HFFc6 (cell line): ENCODE measurements around the gene ADGRF5. TPM values are rescaled to one million over a fixed set of nuclear protein-coding genes. Genes with fewer than 3 reads are reported as not detected.

Source experiments
- DNase-seq: peaks from one replicate; pipeline ENCODE4 v3.0.0-alpha.2; 2018
- H3K27ac Mint-ChIP-seq: 2 replicates; pipeline ENCODE4 v1.8.0; 2020; ENCODE audit warnings: mild to moderate bottlenecking, mixed read lengths
- H3K27me3 Mint-ChIP-seq: 2 replicates; pipeline ENCODE4 v1.8.0; 2021; ENCODE audit warnings: mild to moderate bottlenecking, moderate library complexity, mixed read lengths; ENCODE audit not compliant: insufficient read depth
- H3K36me3 Mint-ChIP-seq: 2 replicates; pipeline ENCODE4 v1.8.0; 2021; ENCODE audit warnings: low read depth, mixed read lengths
- H3K4me1 Mint-ChIP-seq: 2 replicates; pipeline ENCODE4 v1.8.0; 2020; ENCODE audit warnings: low read depth, mixed read lengths
- H3K4me3 Mint-ChIP-seq: 2 replicates; pipeline ENCODE4 v1.8.0; 2020; ENCODE audit warnings: mild to moderate bottlenecking, moderate library complexity, mixed read lengths
- H3K9me3 Mint-ChIP-seq: 2 replicates; pipeline ENCODE4 v1.8.0; 2020; ENCODE audit warnings: mild to moderate bottlenecking, mixed read lengths
- long read RNA-seq: library from polyadenylated mRNA; unstranded; transcript quantifications from one replicate; pipeline ENCODE4 v2.0.0, GENCODE V29; 2019
- total RNA-seq, 6 experiments: library from RNA; stranded (reverse); fragmentation: NEBNext Ultra II Directional; extraction: Animal tissue kit (Norgen Biotek cat#: 25700); gene quantifications; 2 replicates in 1 of 6; 3 replicates in 5 of 6; pipeline ENCODE4 v1.2.3, GENCODE V29; 2021
- TF ChIP-seq, protein P1 (sequence below): fragments of 200-600 bp; sonication (generic); IDR thresholded peaks from 2 replicates; pipeline ENCODE4 v1.5.0; 2021; ENCODE audit warnings: antibody characterized with exemption, mild to moderate bottlenecking

Gene ADGRF5, protein sequence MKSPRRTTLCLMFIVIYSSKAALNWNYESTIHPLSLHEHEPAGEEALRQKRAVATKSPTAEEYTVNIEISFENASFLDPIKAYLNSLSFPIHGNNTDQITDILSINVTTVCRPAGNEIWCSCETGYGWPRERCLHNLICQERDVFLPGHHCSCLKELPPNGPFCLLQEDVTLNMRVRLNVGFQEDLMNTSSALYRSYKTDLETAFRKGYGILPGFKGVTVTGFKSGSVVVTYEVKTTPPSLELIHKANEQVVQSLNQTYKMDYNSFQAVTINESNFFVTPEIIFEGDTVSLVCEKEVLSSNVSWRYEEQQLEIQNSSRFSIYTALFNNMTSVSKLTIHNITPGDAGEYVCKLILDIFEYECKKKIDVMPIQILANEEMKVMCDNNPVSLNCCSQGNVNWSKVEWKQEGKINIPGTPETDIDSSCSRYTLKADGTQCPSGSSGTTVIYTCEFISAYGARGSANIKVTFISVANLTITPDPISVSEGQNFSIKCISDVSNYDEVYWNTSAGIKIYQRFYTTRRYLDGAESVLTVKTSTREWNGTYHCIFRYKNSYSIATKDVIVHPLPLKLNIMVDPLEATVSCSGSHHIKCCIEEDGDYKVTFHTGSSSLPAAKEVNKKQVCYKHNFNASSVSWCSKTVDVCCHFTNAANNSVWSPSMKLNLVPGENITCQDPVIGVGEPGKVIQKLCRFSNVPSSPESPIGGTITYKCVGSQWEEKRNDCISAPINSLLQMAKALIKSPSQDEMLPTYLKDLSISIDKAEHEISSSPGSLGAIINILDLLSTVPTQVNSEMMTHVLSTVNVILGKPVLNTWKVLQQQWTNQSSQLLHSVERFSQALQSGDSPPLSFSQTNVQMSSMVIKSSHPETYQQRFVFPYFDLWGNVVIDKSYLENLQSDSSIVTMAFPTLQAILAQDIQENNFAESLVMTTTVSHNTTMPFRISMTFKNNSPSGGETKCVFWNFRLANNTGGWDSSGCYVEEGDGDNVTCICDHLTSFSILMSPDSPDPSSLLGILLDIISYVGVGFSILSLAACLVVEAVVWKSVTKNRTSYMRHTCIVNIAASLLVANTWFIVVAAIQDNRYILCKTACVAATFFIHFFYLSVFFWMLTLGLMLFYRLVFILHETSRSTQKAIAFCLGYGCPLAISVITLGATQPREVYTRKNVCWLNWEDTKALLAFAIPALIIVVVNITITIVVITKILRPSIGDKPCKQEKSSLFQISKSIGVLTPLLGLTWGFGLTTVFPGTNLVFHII (N-terminal part only)
- total RNA-seq, result under 1 TPM in 4 of 6 experiments, not detected in 2; 0.06 to 0.26 (median 0.20) TPM
- long read RNA-seq, result 0 reads

DNA sequence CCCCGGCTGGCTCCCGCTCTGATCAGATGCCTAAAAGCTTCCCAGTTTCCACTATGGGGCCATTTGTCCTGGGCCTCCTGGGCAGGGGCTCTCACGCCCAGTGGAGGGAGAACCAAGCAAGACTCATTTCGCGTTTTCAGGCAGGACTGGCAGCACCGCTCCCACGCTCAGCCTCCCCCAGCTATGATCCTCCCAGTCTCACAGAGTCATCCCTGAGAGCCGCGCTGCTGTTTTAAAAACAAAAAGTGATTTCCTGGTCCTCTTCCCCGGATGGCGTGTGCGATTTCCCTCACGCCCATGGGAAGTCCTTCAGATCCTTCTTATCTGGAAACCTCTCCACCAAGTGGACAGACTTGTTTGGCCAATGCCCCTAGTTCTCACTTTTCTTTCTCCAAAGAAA is at the start of gene ADGRF5:
ADGRF5 (minus strand) TSS at position 208 of the 400 bp plus-strand sequence. CDS start 15,176 bp downstream, outside the sequence.
- H3K27me3 Mint-ChIP-seq, result peaks cover 13% of the 10 kb centered on the region
- H3K4me3 Mint-ChIP-seq, result no peak within 1 kb of the TSS
- H3K36me3 Mint-ChIP-seq, result no peaks in the 10 kb centered on the region
- H3K9me3 Mint-ChIP-seq, result no peaks in the 10 kb centered on the region; the same call in 1 of the 2 replicates
- TF ChIP-seq, protein P1, sequence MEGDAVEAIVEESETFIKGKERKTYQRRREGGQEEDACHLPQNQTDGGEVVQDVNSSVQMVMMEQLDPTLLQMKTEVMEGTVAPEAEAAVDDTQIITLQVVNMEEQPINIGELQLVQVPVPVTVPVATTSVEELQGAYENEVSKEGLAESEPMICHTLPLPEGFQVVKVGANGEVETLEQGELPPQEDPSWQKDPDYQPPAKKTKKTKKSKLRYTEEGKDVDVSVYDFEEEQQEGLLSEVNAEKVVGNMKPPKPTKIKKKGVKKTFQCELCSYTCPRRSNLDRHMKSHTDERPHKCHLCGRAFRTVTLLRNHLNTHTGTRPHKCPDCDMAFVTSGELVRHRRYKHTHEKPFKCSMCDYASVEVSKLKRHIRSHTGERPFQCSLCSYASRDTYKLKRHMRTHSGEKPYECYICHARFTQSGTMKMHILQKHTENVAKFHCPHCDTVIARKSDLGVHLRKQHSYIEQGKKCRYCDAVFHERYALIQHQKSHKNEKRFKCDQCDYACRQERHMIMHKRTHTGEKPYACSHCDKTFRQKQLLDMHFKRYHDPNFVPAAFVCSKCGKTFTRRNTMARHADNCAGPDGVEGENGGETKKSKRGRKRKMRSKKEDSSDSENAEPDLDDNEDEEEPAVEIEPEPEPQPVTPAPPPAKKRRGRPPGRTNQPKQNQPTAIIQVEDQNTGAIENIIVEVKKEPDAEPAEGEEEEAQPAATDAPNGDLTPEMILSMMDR, result no peak
- H3K27ac Mint-ChIP-seq, result no peak within 1 kb of the TSS
- H3K4me1 Mint-ChIP-seq, result peaks cover 11% of the 10 kb centered on the region; the same call in 1 of the 2 replicates
- DNase-seq, result no peak

DNA sequence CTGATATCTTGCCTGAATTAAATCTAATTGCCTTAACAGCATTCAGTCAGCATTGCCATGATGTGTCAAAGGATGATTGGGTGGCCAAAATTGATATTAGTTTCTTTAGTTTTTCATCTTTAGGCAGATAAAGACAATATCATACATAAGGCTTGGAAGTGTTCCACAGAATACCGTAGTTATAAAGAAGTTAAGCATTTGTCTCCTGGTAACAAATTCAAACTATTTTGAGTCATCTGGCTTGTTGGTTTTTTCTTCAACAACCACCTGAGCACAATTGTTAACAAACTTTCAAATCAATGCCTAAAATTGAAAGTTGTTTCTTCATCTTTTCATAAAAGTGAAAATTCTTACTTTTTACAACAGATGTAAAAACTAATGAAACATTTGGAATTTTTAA is 47.5 kb upstream of the ADGRF5 start:
- no peaks in the 10 kb centered on the region for H3K4me1 Mint-ChIP-seq
- no peaks in the 10 kb centered on the region for H3K36me3 Mint-ChIP-seq
- H3K27me3 Mint-ChIP-seq, result peaks cover 2% of the 10 kb centered on the region; the same call in 1 of the 2 replicates
- DNase-seq, result no peak
- H3K27ac Mint-ChIP-seq, result no peak overlapping the region
- no peak overlapping the region for H3K4me3 Mint-ChIP-seq
- H3K9me3 Mint-ChIP-seq, result no peaks in the 10 kb centered on the region; the same call in 1 of the 2 replicates
- TF ChIP-seq, protein P1, result no peak

DNA sequence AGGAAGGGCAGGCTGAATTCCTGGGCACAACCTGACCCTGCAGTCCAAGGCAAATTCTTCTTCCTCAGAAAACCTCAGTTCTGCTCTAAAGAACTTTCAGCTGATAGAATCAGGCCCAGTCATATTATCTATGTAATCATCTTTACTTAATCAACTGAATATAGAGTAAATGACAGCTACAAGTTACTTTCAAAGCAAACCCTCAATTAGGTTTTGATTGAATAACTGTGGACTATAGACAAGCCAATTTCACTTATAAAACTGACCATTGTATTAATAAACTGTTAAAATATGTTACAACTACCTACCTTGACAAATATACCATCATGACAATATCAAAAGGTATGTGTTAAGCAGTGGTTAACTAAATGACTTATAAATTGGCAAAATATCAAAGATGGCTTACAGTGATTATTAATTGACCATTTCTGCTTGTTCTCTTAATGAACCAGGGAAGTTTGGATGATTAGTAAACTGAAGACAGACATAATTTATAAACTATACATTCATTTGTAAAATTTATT is 46.1 kb upstream of the ADGRF5 start:
- Mint-ChIP-seq H3K4me1 (no peaks in the 10 kb centered on the region), H3K36me3 (no peaks in the 10 kb centered on the region), H3K9me3 (no peaks in the 10 kb centered on the region; the same call in 1 of the 2 replicates), H3K27ac (no peak overlapping the region), H3K27me3 (no peaks in the 10 kb centered on the region), H3K4me3 (no peak overlapping the region)
- TF ChIP-seq, protein P1, result no peak
- DNase-seq, result no peak

DNA sequence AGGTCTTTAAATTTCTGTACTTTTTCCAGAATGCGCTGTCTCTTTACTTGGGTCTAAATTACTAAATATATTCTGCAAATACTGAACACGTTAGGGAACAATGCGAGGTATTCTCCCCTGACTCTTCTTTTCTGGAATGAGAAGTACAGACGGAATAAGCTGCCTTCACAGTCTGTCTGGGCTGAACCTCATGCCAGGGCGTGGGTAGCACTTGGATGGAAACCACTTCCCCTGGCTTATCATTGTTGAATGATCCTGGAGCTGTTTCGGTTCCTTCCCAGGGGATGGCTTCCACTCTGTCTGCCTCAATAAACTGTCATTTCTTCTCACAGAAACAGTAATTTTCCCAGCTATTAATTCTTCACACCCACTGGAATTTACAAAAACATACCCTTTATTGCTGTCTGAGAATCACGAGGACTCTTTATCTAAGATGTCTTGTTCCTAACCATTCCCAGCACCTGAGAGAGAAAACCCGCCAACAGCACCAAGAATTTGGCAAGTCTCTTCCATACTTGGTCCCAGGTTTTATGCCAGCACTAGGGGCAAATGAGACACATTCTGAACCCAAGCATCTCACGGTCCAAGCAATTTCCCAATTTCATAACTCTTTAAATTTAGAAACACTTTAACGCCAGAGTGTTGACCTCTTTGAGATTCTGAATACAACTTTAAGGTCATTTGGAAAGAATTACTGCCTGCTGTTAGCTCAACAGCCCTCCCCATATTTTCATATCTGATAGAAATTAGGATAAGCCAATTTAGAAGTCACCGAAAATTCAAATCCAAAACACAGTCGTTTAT is 43.2 kb upstream of the ADGRF5 start:
- TF ChIP-seq, protein P1, result no peak
- H3K4me1 Mint-ChIP-seq, result no peaks in the 10 kb centered on the region
- H3K4me3 Mint-ChIP-seq, result no peak overlapping the region
- no peak overlapping the region for H3K27ac Mint-ChIP-seq
- DNase-seq, result no peak
- no peaks in the 10 kb centered on the region; the same call in 1 of the 2 replicates for H3K9me3 Mint-ChIP-seq
- no peaks in the 10 kb centered on the region for H3K27me3 Mint-ChIP-seq
- no peaks in the 10 kb centered on the region for H3K36me3 Mint-ChIP-seq
